ENCODE measurements around the gene CPNE6. TPM values are rescaled to one million over a fixed set of nuclear protein-coding genes. Genes with fewer than 3 reads are reported as not detected.

CPNE6 gene
- total and polyA plus RNA-seq, 12 donors: 0.12 to 0.64 (median 0.41) TPM; not detected in 8

- no peaks in the 10 kb centered on the region for H3K36me3 ChIP-seq
- H3K9me3 ChIP-seq: no peaks in the 10 kb centered on the region
- H3K27ac ChIP-seq: no peak overlapping the region
- WGBS, 2 donors: 74 to 82% methylated on average over 2 of the region's 2 CpGs
- TF ChIP-seq, protein P1, sequence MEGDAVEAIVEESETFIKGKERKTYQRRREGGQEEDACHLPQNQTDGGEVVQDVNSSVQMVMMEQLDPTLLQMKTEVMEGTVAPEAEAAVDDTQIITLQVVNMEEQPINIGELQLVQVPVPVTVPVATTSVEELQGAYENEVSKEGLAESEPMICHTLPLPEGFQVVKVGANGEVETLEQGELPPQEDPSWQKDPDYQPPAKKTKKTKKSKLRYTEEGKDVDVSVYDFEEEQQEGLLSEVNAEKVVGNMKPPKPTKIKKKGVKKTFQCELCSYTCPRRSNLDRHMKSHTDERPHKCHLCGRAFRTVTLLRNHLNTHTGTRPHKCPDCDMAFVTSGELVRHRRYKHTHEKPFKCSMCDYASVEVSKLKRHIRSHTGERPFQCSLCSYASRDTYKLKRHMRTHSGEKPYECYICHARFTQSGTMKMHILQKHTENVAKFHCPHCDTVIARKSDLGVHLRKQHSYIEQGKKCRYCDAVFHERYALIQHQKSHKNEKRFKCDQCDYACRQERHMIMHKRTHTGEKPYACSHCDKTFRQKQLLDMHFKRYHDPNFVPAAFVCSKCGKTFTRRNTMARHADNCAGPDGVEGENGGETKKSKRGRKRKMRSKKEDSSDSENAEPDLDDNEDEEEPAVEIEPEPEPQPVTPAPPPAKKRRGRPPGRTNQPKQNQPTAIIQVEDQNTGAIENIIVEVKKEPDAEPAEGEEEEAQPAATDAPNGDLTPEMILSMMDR (IDR thresholded peaks at IDR 0.05): no peak
- H3K4me1 ChIP-seq: peaks cover 2 to 10% (median 5%) of the 10 kb centered on the region in 9 donors
- H3K4me3 ChIP-seq: no peak overlapping the region
- no peak for DNase-seq
- peaks cover 0 to 10% (median 0%) of the 10 kb centered on the region in 7 donors for H3K27me3 ChIP-seq
- intact Hi-C loops (cut with DNase I): loop anchor here in 5 of 10 donors (5.0 kb wide), 3 partner anchors 35 to 50 kb away; partner anchors contain the start of gene PCK2 (in 3 of the 5)
- no peak for ATAC-seq
Measured at GRCh38 chr14:24057271-24057670, 14.1 kb upstream of the CPNE6 start.

DNA sequence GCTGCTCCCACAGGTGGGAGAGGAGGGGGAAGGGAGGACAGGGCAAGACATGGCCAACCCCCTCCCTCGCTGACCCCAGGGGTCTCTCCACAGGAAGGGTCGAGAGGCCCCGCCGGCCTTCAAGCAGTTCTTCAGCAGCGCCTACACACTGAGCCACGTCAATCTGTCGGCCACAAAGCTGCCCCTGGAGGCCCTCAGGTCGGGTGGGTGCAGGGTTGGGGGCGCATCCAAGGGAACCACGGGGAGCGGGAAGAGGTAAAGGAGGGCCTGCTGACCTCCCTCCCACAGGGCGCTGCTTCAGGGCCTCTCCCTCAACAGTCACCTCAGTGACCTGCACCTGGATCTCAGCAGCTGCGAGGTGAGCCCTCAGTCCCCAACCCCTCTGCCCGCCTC is 13.5 kb upstream of the CPNE6 start:
- WGBS, 2 donors: 57 to 60% methylated on average over 14 of the region's 14 CpGs
- Histone ChIP-seq H3K4me3 (no peak overlapping the region), H3K4me1 (peaks cover 0 to 4% (median 0%) of the 10 kb centered on the region in 9 donors), H3K27ac (no peak overlapping the region), H3K9me3 (no peaks in the 10 kb centered on the region), H3K27me3 (peaks cover 0 to 6% (median 0%) of the 10 kb centered on the region in 7 donors), H3K36me3 (no peaks in the 10 kb centered on the region)
- ATAC-seq (peak in 3 of 8 donors; percentile 2 to 18 (median 8)), DNase-seq (no peak)
- TF ChIP-seq, protein P1 (IDR thresholded peaks at IDR 0.05): no peak
- intact Hi-C loops (cut with DNase I): loop anchor here in 9 of 10 donors (1.0 to 5.0 kb wide), 10 partner anchors 31 to 103 kb away; partner anchors contain the start of genes PCK2 (in 3 of the 9) and IRF9 (in 2 of the 9)

DNA sequence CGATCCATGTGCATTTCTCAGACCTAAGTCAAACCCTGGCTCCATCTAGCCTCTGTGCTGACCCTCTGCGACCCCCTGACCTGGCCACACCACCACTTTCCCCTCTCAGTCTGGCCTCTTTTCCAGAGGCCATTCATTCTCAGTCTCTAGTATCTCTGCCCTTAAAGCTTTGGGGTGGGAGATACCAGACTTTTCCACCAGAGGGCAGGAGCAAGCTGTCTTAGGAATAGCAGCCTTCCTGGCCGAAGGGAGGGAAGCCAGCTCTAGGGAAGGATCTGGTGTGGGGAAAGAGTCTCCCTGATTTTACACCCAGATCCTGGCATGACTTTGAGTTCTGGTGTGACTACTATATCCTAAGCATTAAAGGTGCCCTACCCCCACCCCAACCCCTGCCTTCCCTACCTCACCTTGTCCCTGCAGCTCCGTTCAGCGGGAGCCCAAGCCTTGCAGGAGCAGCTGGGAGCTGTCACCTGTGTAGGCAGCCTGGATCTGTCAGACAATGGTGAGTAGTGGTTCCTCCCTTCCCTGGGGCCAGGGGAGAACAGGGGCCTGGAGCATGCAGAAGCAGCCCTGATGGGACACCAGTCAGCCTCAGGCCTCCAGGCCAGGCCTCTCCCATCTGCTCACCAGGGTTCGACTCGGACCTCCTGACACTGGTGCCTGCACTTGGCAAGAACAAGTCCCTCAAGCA is 13.0 kb upstream of the CPNE6 start:
- 44 to 57% methylated on average over 7 of the region's 7 CpGs for WGBS, 2 donors
- intact Hi-C loops (cut with DNase I): loop anchor here in 9 of 10 donors (1.0 to 5.0 kb wide), 10 partner anchors 30 to 102 kb away; partner anchors contain the start of genes PCK2 (in 3 of the 9) and IRF9 (in 2 of the 9)

GRCh38 chr14:24058951-24059475 is 12.3 kb upstream of the CPNE6 start:
- no peaks in the 10 kb centered on the region for H3K36me3 ChIP-seq
- H3K27me3 ChIP-seq: peaks cover 0 to 4% (median 0%) of the 10 kb centered on the region in 7 donors
- no peak overlapping the region for H3K27ac ChIP-seq
- WGBS, 2 donors: 90 to 91% methylated on average over 10 of the region's 10 CpGs
- ATAC-seq (no peak), DNase-seq (no peak)
- H3K9me3 ChIP-seq: no peaks in the 10 kb centered on the region
- TF ChIP-seq, protein P1 (IDR thresholded peaks at IDR 0.05): no peak
- H3K4me1 ChIP-seq: peaks cover 0 to 3% (median 0%) of the 10 kb centered on the region in 9 donors
- H3K4me3 ChIP-seq: no peak overlapping the region
- intact Hi-C loops (cut with DNase I): loop anchor here in 9 of 10 donors (1.0 to 5.0 kb wide), 10 partner anchors 30 to 102 kb away; partner anchors contain the start of genes PCK2 (in 3 of the 9) and IRF9 (in 2 of the 9)

More for the DNA sequence above, 13.0 kb upstream of the CPNE6 start:
- Histone ChIP-seq H3K4me1 (peaks cover 0 to 3% (median 0%) of the 10 kb centered on the region in 9 donors), H3K9me3 (no peaks in the 10 kb centered on the region), H3K36me3 (no peaks in the 10 kb centered on the region), H3K27ac (no peak overlapping the region), H3K4me3 (no peak overlapping the region), H3K27me3 (peaks cover 0 to 6% (median 0%) of the 10 kb centered on the region in 7 donors)
- TF ChIP-seq, protein P1 (IDR thresholded peaks at IDR 0.05): peak; percentile 48 to 94 (median 77)
- ATAC-seq: peak; percentile 68 to 91 (median 83)
- peak; percentile 29 to 42 for DNase-seq

All from heart right ventricle (tissue), 16 donors.